Measurements from ENCODE around the gene DCBLD1. TPM values are rescaled to one million over a fixed set of nuclear protein-coding genes. Genes with fewer than 3 reads are reported as not detected.

The DCBLD1 gene
- total and polyA plus RNA-seq, 2 of the 13 experiments (the other 11 are each of a cell fraction or from before 2014, with no cell fraction given) = 23.2 to 41.5 TPM

- TF ChIP-seq FOXA1 (IDR thresholded peaks at IDR 0.05) = no peak
- TF ChIP-seq FOXA1 (CRISPR knock-in tag; IDR thresholded peaks at IDR 0.05) = 0 out of 2 replicates have a peak, but pooled peaks have one; percentile 40
- TF ChIP-seq SALL1 (CRISPR knock-in tag; IDR thresholded peaks at IDR 0.05) = peak; percentile 90
- TF ChIP-seq, protein P1, sequence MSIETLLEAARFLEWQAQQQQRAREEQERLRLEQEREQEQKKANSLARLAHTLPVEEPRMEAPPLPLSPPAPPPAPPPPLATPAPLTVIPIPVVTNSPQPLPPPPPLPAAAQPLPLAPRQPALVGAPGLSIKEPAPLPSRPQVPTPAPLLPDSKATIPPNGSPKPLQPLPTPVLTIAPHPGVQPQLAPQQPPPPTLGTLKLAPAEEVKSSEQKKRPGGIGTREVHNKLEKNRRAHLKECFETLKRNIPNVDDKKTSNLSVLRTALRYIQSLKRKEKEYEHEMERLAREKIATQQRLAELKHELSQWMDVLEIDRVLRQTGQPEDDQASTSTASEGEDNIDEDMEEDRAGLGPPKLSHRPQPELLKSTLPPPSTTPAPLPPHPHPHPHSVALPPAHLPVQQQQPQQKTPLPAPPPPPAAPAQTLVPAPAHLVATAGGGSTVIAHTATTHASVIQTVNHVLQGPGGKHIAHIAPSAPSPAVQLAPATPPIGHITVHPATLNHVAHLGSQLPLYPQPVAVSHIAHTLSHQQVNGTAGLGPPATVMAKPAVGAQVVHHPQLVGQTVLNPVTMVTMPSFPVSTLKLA (IDR thresholded peaks at IDR 0.05) = peak; percentile 81
- TF ChIP-seq, protein P2, sequence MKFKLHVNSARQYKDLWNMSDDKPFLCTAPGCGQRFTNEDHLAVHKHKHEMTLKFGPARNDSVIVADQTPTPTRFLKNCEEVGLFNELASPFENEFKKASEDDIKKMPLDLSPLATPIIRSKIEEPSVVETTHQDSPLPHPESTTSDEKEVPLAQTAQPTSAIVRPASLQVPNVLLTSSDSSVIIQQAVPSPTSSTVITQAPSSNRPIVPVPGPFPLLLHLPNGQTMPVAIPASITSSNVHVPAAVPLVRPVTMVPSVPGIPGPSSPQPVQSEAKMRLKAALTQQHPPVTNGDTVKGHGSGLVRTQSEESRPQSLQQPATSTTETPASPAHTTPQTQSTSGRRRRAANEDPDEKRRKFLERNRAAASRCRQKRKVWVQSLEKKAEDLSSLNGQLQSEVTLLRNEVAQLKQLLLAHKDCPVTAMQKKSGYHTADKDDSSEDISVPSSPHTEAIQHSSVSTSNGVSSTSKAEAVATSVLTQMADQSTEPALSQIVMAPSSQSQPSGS (CRISPR knock-in tag; IDR thresholded peaks at IDR 0.05) = 0 out of 2 replicates have a peak, but pooled peaks have one; percentile 43
- no peak for TF ChIP-seq CCDC6 (CRISPR knock-in tag; IDR thresholded peaks at IDR 0.05)
- no peak for TF ChIP-seq CBX1 (IDR thresholded peaks at IDR 0.05; ENCODE audit: low read depth)
- TF ChIP-seq ZSCAN22 (CRISPR knock-in tag; IDR thresholded peaks at IDR 0.05) = no peak
- no peak for TF ChIP-seq ZNF367 (CRISPR knock-in tag; IDR thresholded peaks at IDR 0.05; ENCODE audit: borderline replicate concordance)
- peak; percentile 93 for TF ChIP-seq TFAP4 (IDR thresholded peaks at IDR 0.05; ENCODE audit: borderline replicate concordance, low read depth)
- TF ChIP-seq FOXP1 (IDR thresholded peaks at IDR 0.05) = no peak
- peak; percentile 52; the same call in 1 of the 2 replicates for TF ChIP-seq FOXP1 (CRISPR knock-in tag; IDR thresholded peaks at IDR 0.05)
- no peak for TF ChIP-seq NR2C2 (CRISPR knock-in tag; IDR thresholded peaks at IDR 0.05; ENCODE audit: borderline replicate concordance)
- TF ChIP-seq JUNB (CRISPR knock-in tag; IDR thresholded peaks at IDR 0.05; ENCODE audit: borderline replicate concordance) = peak; percentile 43; the same call in 1 of the 2 replicates
- TF ChIP-seq GATAD2A (CRISPR knock-in tag; IDR thresholded peaks at IDR 0.05) = peak; percentile 85
- no peak for TF ChIP-seq ZNF704 (CRISPR knock-in tag; IDR thresholded peaks at IDR 0.05; ENCODE audit: borderline replicate concordance)
- TF ChIP-seq PHF8 (CRISPR knock-in tag; IDR thresholded peaks at IDR 0.05) = no peak
- peak; percentile 50 for TF ChIP-seq CREB1 (IDR thresholded peaks at IDR 0.05)
- TF ChIP-seq CREB1 (CRISPR knock-in tag; IDR thresholded peaks at IDR 0.05) = peak; percentile 58
- TF ChIP-seq ZNF776 (CRISPR knock-in tag; IDR thresholded peaks at IDR 0.05) = no peak
- TF ChIP-seq HDAC1 (CRISPR knock-in tag; IDR thresholded peaks at IDR 0.05) = peak; percentile 46; the same call in 1 of the 2 replicates
- TF ChIP-seq ZBTB37 (CRISPR knock-in tag; IDR thresholded peaks at IDR 0.05) = no peak
- no peak for TF ChIP-seq ZNF605 (CRISPR knock-in tag; IDR thresholded peaks at IDR 0.05)
- TF ChIP-seq NR2F6 (IDR thresholded peaks at IDR 0.05) = peak; percentile 72
- TF ChIP-seq NR2F6 (CRISPR knock-in tag; IDR thresholded peaks at IDR 0.05) = peak; percentile 81
- peak; percentile 61; the same call in 1 of the 2 replicates for TF ChIP-seq RXRA (CRISPR knock-in tag; IDR thresholded peaks at IDR 0.05)
- no peak for TF ChIP-seq ZSCAN21 (CRISPR knock-in tag; IDR thresholded peaks at IDR 0.05; ENCODE audit: borderline replicate concordance)
- no peak; the same call in 1 of the 2 replicates for TF ChIP-seq HHEX (CRISPR knock-in tag; IDR thresholded peaks at IDR 0.05)
- no peak for TF ChIP-seq ZNF740 (CRISPR knock-in tag; IDR thresholded peaks at IDR 0.05)
Measured at GRCh38 chr6:117545161-117545595, 62.7 kb downstream of the DCBLD1 start (continued).
